NCI-H1105 treated with DMSO at 0.1 percent for 48 hours (cell line): ENCODE data around the gene SNCG.

Experiments used
- DNase-seq: peaks from one replicate; lab custom pipeline; 2025; lab: John Stamatoyannopoulos, UW

SNCG gene

GRCh38 chr10:86960863-86961434 lies 2.5 kb downstream of the SNCG start:
- no peak for DNase-seq

DNA sequence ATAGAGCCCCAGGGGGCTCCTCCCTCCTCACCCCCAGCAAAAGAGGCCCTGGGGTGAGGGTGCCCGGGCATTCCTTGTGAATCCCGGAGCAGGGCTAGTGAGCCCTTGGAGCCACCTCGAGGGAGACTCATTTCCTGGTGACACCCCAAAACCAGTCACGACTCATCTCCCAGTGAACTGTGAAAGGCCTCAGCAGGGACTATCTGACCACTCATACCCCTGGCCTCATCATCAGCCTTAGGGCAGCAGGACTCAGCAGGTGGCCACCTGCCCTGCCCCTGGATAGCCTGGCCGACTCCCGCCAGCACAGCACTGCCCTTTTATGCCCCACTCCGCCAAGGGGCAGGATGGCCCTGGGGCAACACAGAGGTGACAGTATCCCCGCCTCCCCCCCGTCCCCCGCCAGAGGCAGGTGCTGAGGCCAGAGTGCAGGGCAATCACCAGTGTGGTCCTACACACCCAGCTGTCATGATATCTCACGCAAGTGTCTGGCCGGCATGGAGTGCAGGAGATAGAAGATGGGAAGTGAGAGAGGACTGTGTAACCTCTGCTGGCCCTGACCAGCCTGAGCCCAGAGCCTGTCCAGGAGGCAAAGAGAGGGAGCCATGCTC lies 3.2 kb downstream of the SNCG start:
- no peak for DNase-seq

DNA sequence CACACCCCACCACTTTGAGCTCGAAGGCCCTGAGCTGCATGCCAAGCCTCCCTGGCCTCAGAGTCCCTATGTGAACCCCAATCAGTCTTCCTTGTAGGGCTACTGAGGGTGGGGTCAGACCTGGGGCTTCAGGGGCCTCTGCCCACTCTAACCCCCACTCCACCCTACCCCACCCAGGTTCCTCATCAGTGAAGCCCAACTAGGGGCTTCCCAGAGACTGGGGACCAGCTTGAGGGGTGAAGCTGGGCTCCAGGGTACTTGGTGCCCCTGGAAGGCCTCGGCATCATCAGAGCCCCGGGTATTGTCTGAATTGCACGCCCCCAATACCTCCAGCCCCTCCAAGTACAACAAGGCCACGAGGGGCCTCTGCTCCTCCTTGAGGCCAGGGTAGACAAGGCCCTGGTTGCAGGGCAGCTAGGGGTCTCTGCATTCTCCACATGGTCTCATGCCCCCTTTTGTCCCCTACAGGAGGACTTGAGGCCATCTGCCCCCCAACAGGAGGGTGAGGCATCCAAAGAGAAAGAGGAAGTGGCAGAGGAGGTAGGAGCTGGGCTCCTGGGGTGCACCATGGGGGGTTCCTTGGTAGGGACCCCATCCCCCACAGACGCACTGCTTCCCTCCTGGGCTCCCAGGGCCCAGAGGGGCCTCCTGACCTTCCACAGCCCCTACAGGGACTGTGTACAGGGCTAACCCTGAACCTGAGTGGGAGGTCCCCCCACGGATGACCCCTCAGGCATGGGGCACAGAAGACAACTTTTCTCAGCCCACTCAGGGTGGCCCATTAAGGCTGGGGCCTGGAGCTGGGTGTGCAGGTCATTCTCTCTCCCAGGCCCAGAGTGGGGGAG lies 4.0 kb downstream of the SNCG start:
- no peak for DNase-seq

DNA sequence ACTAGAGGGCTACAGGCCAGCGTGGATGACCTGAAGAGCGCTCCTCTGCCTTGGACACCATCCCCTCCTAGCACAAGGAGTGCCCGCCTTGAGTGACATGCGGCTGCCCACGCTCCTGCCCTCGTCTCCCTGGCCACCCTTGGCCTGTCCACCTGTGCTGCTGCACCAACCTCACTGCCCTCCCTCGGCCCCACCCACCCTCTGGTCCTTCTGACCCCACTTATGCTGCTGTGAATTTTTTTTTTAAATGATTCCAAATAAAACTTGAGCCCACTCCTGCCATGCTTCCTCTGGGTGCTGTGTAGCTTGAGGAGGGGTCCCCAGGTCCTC lies 4.5 kb downstream of the SNCG start:
- no peak for DNase-seq

- no peak for DNase-seq
These were observed 5.0 kb downstream of the SNCG start for GRCh38 chr10:86963341-86963919.

DNA sequence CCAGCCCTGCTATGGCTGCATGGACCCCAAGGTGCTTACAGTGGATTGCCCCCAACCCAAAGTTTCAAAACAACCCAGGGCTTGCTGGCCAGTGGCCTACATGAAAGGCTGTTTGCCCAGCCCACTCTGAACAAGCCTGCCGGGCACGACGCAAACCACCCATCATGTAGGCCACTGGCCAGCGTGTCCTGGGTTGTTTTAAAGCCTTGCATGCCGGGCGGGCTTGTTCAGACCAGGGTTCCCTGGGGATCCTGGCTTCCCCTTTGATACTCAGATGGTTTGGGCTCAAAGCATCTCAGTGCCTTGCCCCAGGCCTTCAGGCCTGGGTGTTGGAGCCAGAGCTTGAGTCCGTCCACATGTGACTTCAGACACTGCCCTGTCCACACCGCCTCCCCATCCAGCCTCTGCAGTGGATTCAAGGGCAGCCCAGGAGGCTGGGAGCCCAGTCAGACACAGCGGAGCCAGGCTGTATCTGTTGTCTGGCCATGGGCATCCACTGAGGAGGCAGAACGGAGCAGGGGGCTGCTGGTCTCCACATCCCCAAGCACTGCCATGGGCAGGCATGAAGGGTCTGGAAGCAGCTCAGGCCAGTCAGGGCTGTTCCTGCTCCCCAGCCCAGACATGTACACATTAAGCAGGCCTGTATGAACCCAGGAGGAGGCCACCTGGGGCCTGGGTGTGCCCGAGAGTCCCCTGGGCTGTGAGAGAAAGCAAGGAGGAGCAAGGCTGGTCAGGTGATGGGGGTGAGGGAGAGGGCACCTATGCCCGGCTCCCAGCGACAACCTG lies 5.9 kb downstream of the SNCG start:
- no peak for DNase-seq

GRCh38 chr10:86964847-86965190 lies 6.4 kb downstream of the SNCG start:
- DNase-seq = no peak

- no peak for DNase-seq
These were observed 7.7 kb downstream of the SNCG start for GRCh38 chr10:86965986-86966654.

DNA sequence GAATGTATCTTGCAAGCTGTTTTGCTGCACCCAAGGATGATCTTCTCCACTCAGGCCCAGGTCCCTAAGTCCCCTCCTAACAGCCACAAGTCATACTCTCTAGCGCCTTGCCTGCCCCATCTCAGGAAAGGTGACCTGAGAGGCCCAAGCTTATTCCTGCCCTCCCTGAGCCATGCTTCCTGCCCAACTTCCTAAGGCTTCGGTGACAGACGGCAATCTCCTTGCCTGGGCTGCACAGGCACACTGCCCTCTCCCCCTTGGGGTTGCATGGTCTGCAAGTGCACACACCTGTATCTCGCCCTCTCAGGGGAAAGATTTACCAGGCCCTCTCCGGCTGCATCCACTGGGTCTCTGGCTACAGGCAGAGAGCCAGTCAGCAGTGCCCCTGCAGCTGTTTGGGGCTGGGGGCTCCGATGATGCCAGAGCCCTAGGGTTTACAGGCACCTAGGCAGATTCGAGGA lies 9.1 kb downstream of the SNCG start:
- DNase-seq = no peak

GRCh38 chr10:86968271-86968993 lies 10.0 kb downstream of the SNCG start, which contains the start of gene ADIRF:
Gene ADIRF, plus strand, starts transcription at chr10:86968482. Its CDS starts 63 bp downstream, at chr10:86968545.
- no peak for DNase-seq

GRCh38 chr10:86968994-86969355 lies 10.6 kb downstream of the SNCG start:
- no peak for DNase-seq

DNA sequence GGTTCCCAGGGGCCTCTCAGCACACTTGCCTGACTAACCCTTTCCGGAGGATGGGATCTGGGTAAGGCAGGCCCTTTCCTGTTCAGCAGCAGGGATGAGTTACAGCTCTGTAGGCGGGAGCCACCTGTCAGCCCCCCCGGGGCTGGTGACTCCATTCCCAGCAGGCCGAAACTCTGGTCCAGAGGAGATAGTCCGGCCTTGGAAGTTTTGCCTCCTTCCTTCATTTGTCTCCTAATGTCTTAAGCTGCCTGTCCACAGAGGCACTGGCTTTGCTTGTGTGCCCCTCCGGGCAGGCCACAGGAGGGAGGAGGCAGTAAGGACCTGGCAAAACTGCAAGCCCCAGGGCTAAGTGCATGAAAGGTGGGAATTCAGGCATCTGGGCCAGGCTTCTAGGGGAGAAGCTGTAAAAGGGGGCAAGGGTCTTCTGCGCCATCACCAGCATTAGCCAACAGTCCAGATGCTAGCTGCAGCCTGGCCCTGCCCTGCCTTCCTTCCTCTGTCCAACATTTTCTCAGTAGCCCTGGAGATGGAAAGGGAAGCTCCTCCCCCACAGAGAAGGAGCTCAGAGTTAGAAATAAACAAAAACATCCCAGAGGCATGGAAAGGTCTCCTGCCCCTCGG lies 11.1 kb downstream of the SNCG start:
- no peak for DNase-seq

- no peak for DNase-seq
These were observed 12.0 kb downstream of the SNCG start for GRCh38 chr10:86970162-86970981.

GRCh38 chr10:86970982-86971231 lies 12.5 kb downstream of the SNCG start:
- no peak for DNase-seq

- DNase-seq = no peak
These were observed 13.0 kb downstream of the SNCG start for GRCh38 chr10:86971232-86971991.

DNA sequence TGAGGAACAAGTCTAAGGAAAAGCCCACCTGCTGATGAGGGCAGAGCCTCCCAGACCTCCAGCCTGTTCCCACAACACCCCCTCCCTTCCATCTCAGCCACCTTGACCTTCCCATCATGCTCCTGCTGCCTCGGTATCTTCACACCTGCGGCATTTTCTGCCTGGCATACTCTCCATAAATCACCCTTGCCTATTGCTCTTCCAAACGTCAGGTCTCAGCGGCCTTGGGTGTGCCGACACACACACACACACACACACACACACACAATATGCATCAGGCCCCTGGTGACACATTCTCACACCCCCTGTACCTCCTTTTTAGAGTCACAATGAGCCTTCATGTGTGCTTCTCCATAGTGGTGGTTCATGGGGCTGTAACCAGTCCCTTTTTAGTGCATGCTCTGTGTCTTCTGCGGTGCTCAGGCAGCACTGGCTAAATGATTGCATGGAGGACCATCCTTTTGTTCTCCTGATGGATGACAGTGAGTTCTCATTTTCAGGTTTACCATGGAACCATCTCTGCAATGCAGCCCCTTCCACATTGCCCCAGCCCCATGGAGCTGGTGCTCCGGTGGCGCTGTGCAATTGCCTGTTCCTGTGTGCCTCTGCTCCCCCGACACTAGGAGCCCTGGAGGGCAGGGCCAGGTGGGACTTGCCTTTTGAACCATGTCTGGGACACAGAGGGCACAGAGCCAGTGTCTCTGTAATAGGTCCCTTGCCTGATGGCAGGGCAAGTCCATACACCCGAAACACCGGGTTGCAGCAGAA lies 14.4 kb downstream of the SNCG start:
- no peak for DNase-seq

DNA sequence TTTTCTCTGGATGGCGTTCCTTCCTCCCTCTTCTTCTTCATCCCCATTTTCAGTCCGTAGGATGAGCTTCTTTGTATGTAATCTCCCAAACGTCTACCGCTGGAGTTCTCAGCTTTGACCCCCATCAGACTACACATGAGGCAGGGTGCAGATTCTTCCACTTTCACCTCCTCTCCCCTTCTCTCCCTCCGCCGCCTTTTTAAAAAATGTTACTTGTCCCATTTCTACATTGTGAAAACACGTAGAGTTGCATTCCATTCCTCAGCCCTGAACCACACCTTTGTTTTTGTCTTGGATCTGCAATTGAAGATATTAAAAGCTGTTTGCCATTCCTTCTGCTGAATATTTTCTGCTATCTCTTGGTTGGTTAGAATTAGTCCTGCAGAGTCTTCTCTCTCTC lies 16.1 kb downstream of the SNCG start:
- DNase-seq = no peak

- DNase-seq = no peak
These were observed 18.1 kb downstream of the SNCG start for GRCh38 chr10:86976362-86977056.
